Measurements from ENCODE around the gene HNRNPA3. TPM values are rescaled to one million over a fixed set of nuclear protein-coding genes. Genes with fewer than 3 reads are reported as not detected.
"Not testable (repeated sequence)": the region's sequence is repeated elsewhere in the genome, so short reads cannot be mapped to it uniquely, and the experiment has no call there.

Gene HNRNPA3
- total RNA-seq, 2 experiments from 2014 or later: 68.2 to 450 TPM

GRCh38 chr2:177217247-177217843 is 4.8 kb downstream of the HNRNPA3 start:
- Histone ChIP-seq H3K9me3 (ENCODE audit: low read length) (no peaks in the 10 kb centered on the region), H3K9me2 (ENCODE audit: insufficient read depth, low read length) (no peaks in the 10 kb centered on the region), H4K20me1 (ENCODE audit: insufficient read depth, low read length) (peaks cover 52% of the 10 kb centered on the region), H3K79me2 (ENCODE audit: insufficient read depth, low read depth, low read length) (peaks cover 78% of the 10 kb centered on the region), H3K36me3 (ENCODE audit: insufficient read depth, low read length) (peaks cover 90% of the 10 kb centered on the region), H3K27ac (ENCODE audit: low read depth, low read length, poor library complexity, severe bottlenecking) (no peak overlapping the region), H3K4me3 (ENCODE audit: low read depth, low read length, poor library complexity, severe bottlenecking) (no peak overlapping the region), H3K4me1 (ENCODE audit: insufficient read depth, low read length, poor library complexity, severe bottlenecking) (peaks cover 28% of the 10 kb centered on the region), H3K4me2 (ENCODE audit: low read length) (no peak overlapping the region; the same call in 1 of the 2 replicates), H2AFZ (ENCODE audit: low read length) (no peak overlapping the region)
- no TSS peak for BruUV-seq (replicated peaks)
- intact Hi-C loops (cut with micrococcal nuclease; ENCODE audit: unreplicated experiment): no loop called here
- DNase-seq (ENCODE audit: low spot score): no peak
- ChIA-PET CTCF (ENCODE audit: unreplicated experiment) (no interaction called here), POLR2A (interaction anchor here (1.5 to 2.8 kb wide), 2 partner anchors 9 to 12 kb away, joined by 8 read pairs; no protein-coding TSS in a partner anchor)
- TF ChIP-seq EZH2phosphoT487 (IDR thresholded peaks at IDR 0.05; ENCODE audit: borderline replicate concordance, low read depth, low read length): no peak
- TF ChIP-seq CTCF (conservative IDR thresholded peaks at IDR 0.05; ENCODE audit: low read length): no peak

- DNase-seq (ENCODE audit: low spot score); H3K9me3 ChIP-seq (ENCODE audit: low read length); BruUV-seq (replicated peaks); H3K4me2 ChIP-seq (ENCODE audit: low read length); H2AFZ ChIP-seq (ENCODE audit: low read length); CTCF ChIA-PET (ENCODE audit: unreplicated experiment); H3K9me2 ChIP-seq (ENCODE audit: insufficient read depth, low read length); H3K4me3 ChIP-seq (ENCODE audit: low read depth, low read length, poor library complexity, severe bottlenecking); intact Hi-C loops (cut with micrococcal nuclease; ENCODE audit: unreplicated experiment); H3K27ac ChIP-seq (ENCODE audit: low read depth, low read length, poor library complexity, severe bottlenecking); POLR2A ChIA-PET: not testable (repeated sequence)
- H4K20me1 ChIP-seq (ENCODE audit: insufficient read depth, low read length): peaks cover 45% of the 10 kb centered on the region
- peaks cover 57% of the 10 kb centered on the region for H3K79me2 ChIP-seq (ENCODE audit: insufficient read depth, low read depth, low read length)
- peaks cover 95% of the 10 kb centered on the region for H3K36me3 ChIP-seq (ENCODE audit: insufficient read depth, low read length)
- H3K4me1 ChIP-seq (ENCODE audit: insufficient read depth, low read length, poor library complexity, severe bottlenecking): peaks cover 25% of the 10 kb centered on the region
These were observed 7.2 kb downstream of the HNRNPA3 start for GRCh38 chr2:177219787-177220186.

- ChIA-PET CTCF (ENCODE audit: unreplicated experiment) (no interaction called here), POLR2A (interaction anchor here (1.3 kb wide), 1 partner anchor 10 kb away, joined by 3 read pairs; no protein-coding TSS in a partner anchor)
- H3K79me2 ChIP-seq (ENCODE audit: insufficient read depth, low read depth, low read length): peaks cover 39% of the 10 kb centered on the region
- no peaks in the 10 kb centered on the region for H3K9me3 ChIP-seq (ENCODE audit: low read length)
- TF ChIP-seq CTCF (conservative IDR thresholded peaks at IDR 0.05; ENCODE audit: low read length) (no peak), EZH2phosphoT487 (IDR thresholded peaks at IDR 0.05; ENCODE audit: borderline replicate concordance, low read depth, low read length) (no peak)
- H3K4me1 ChIP-seq (ENCODE audit: insufficient read depth, low read length, poor library complexity, severe bottlenecking): peaks cover 10% of the 10 kb centered on the region
- intact Hi-C loops (cut with micrococcal nuclease; ENCODE audit: unreplicated experiment): no loop called here
- no peak overlapping the region for H3K4me3 ChIP-seq (ENCODE audit: low read depth, low read length, poor library complexity, severe bottlenecking)
- DNase-seq (ENCODE audit: low spot score): no peak
- no peaks in the 10 kb centered on the region for H3K9me2 ChIP-seq (ENCODE audit: insufficient read depth, low read length)
- no peak overlapping the region for H3K4me2 ChIP-seq (ENCODE audit: low read length)
- no peak overlapping the region for H3K27ac ChIP-seq (ENCODE audit: low read depth, low read length, poor library complexity, severe bottlenecking)
- no peak overlapping the region for H2AFZ ChIP-seq (ENCODE audit: low read length)
- BruUV-seq (replicated peaks): no TSS peak
- peaks cover 36% of the 10 kb centered on the region for H4K20me1 ChIP-seq (ENCODE audit: insufficient read depth, low read length)
- peaks cover 84% of the 10 kb centered on the region for H3K36me3 ChIP-seq (ENCODE audit: insufficient read depth, low read length)
These were observed 8.9 kb downstream of the HNRNPA3 start for GRCh38 chr2:177221534-177221933.

Data from OCI-LY7 (cell line).